HEK293 (cell line): ENCODE measurements around the gene FTO.

Experiments used
- CTCF ChIA-PET: fragments of 350-600 bp; formaldehyde crosslinking; extraction: SDS; loops from one replicate; lab custom pipeline; 2021; ENCODE audit warnings: antibody characterized with exemption; lab: Yijun Ruan, JAX
- POLR2A ChIA-PET: fragments of 300-600 bp; formaldehyde crosslinking; extraction: SDS; loops from one replicate; lab custom pipeline; 2020; ENCODE audit warnings: antibody characterized with exemption, inconsistent platforms; lab: Yijun Ruan, JAX
- H3K27ac ChIP-seq: fragments of 200-500 bp; sonication (Bioruptor generic); 2 replicates; pipeline ENCODE4 v1.5.1; 2014; ENCODE audit warnings: low read depth, low read length, control low read depth, inconsistent platforms; ENCODE audit errors: extremely low read depth
- H3K36me3 ChIP-seq, 2 experiments: fragments of 200-500 bp in 1 of 2; sonication (Bioruptor generic) in 1 of 2; 1 replicate in 1 of 2; 2 replicates in 1 of 2; pipeline ENCODE4 v1.5.1; 2014 to 2017; ENCODE audit warnings: inconsistent platforms in 2 of 2, low read length in 2 of 2; ENCODE audit not compliant: control insufficient read depth in 2 of 2, insufficient read depth in 1 of 2
- H3K4me1 ChIP-seq: fragments of 200-500 bp; sonication (Bioruptor generic); 2 replicates; pipeline ENCODE4 v1.5.1; 2014; ENCODE audit warnings: mild to moderate bottlenecking, low read length, inconsistent platforms; ENCODE audit not compliant: control insufficient read depth, insufficient read depth
- H3K4me3 ChIP-seq: 2 replicates; pipeline ENCODE4 v1.5.1; 2011; ENCODE audit warnings: low read depth, mild to moderate bottlenecking, control low read depth, low read length, moderate library complexity
- H3K9me3 ChIP-seq: fragments of 200-500 bp; sonication (Bioruptor generic); 2 replicates; pipeline ENCODE4 v1.5.1; 2014; ENCODE audit warnings: low read depth, low read length, inconsistent platforms; ENCODE audit not compliant: control insufficient read depth, insufficient read depth
- FEZF1 ChIP-seq: fragments of 450-650 bp; formaldehyde crosslinking; IDR thresholded peaks from 2 replicates; pipeline ENCODE4 v1.5.1; 2016; ENCODE audit warnings: missing biosample characterization, missing genetic modification characterization
- GLIS1 ChIP-seq: fragments of 450-650 bp; formaldehyde crosslinking; IDR thresholded peaks from 2 replicates; pipeline ENCODE4 v1.5.1; 2016; ENCODE audit warnings: missing biosample characterization, missing genetic modification characterization
- OSR2 ChIP-seq: fragments of 450-650 bp; formaldehyde crosslinking; IDR thresholded peaks from 2 replicates; pipeline ENCODE4 v1.5.1; 2016; ENCODE audit warnings: missing biosample characterization, missing genetic modification characterization
- PRDM10 ChIP-seq: fragments of 450-650 bp; formaldehyde crosslinking; IDR thresholded peaks from 2 replicates; pipeline ENCODE4 v1.5.1; 2016; ENCODE audit warnings: missing biosample characterization, missing genetic modification characterization
- ZFP37 ChIP-seq: fragments of 450-650 bp; formaldehyde crosslinking; IDR thresholded peaks from 2 replicates; pipeline ENCODE4 v1.5.1; 2016; ENCODE audit warnings: missing biosample characterization, missing genetic modification characterization
- ZNF10 ChIP-seq: fragments of 450-650 bp; formaldehyde crosslinking; IDR thresholded peaks from 2 replicates; pipeline ENCODE4 v1.5.1; 2017; ENCODE audit warnings: missing biosample characterization, missing genetic modification characterization
- ZNF132 ChIP-seq: fragments of 450-650 bp; formaldehyde crosslinking; IDR thresholded peaks from 2 replicates; pipeline ENCODE4 v1.5.1; 2017; ENCODE audit warnings: missing biosample characterization, missing genetic modification characterization, borderline replicate concordance
- ZNF155 ChIP-seq: fragments of 450-650 bp; formaldehyde crosslinking; IDR thresholded peaks from 2 replicates; pipeline ENCODE4 v1.5.1; 2016; ENCODE audit warnings: missing biosample characterization, missing genetic modification characterization
- ZNF174 ChIP-seq: fragments of 450-650 bp; formaldehyde crosslinking; IDR thresholded peaks from 2 replicates; pipeline ENCODE4 v1.5.0; 2017; ENCODE audit warnings: missing biosample characterization, mild to moderate bottlenecking, missing genetic modification characterization
- ZNF223 ChIP-seq: fragments of 450-650 bp; formaldehyde crosslinking; IDR thresholded peaks from 2 replicates; pipeline ENCODE4 v1.5.1; 2016; ENCODE audit warnings: missing biosample characterization, missing genetic modification characterization
- ZNF23 ChIP-seq: fragments of 450-650 bp; formaldehyde crosslinking; IDR thresholded peaks from 2 replicates; pipeline ENCODE4 v1.5.1; 2016; ENCODE audit warnings: missing biosample characterization, missing genetic modification characterization, borderline replicate concordance
- ZNF335 ChIP-seq: fragments of 450-650 bp; formaldehyde crosslinking; conservative IDR thresholded peaks from 2 replicates; pipeline ENCODE4 v1.5.1; 2016; ENCODE audit warnings: missing biosample characterization, missing genetic modification characterization
- ZNF341 ChIP-seq: fragments of 450-650 bp; formaldehyde crosslinking; IDR thresholded peaks from 2 replicates; pipeline ENCODE4; 2016; ENCODE audit warnings: low read depth, missing biosample characterization, missing genetic modification characterization
- ZNF76 ChIP-seq: fragments of 450-650 bp; formaldehyde crosslinking; IDR thresholded peaks from 2 replicates; pipeline ENCODE4; 2016; ENCODE audit warnings: low read depth, missing biosample characterization, missing genetic modification characterization, borderline replicate concordance
- ZNF843 ChIP-seq: fragments of 450-650 bp; formaldehyde crosslinking; IDR thresholded peaks from 2 replicates; pipeline ENCODE4 v1.5.1; 2016; ENCODE audit warnings: missing biosample characterization, missing genetic modification characterization

FTO gene

GRCh38 chr16:54040480-54040879 lies 336.5 kb downstream of the FTO start (continued):
- no peak for TF ChIP-seq ZNF174 (tag by site-specific recombination)
- TF ChIP-seq ZNF223 (tag by site-specific recombination) = no peak
- no peak for TF ChIP-seq ZNF843 (tag by site-specific recombination)

- Histone ChIP-seq H3K4me3 (no peak overlapping the region), H3K27ac (no peak overlapping the region), H3K36me3 (no peaks in the 10 kb centered on the region), H3K9me3 (no peaks in the 10 kb centered on the region), H3K4me1 (no peaks in the 10 kb centered on the region)
- CTCF ChIA-PET = interaction anchor here (0.9 kb wide), 1 partner anchor 10 kb away, joined by 3 read pairs; no protein-coding TSS in a partner anchor
- TF ChIP-seq ZNF10 (no peak), ZNF155 (tag by site-specific recombination) (no peak)
- POLR2A ChIA-PET = no interaction called here
Observed at GRCh38 chr16:54040975-54041374, 337.0 kb downstream of the FTO start.

- Histone ChIP-seq H3K27ac (no peak overlapping the region), H3K4me1 (peaks cover 21% of the 10 kb centered on the region), H3K36me3 (no peaks in the 10 kb centered on the region), H3K9me3 (no peaks in the 10 kb centered on the region), H3K4me3 (no peak overlapping the region)
- CTCF ChIA-PET = no interaction called here
- POLR2A ChIA-PET = interaction anchor here (0.6 to 0.7 kb wide), 2 partner anchors 61 to 890 kb away, joined by 3 to 5 read pairs; no protein-coding TSS in a partner anchor
- peak; percentile 39 for TF ChIP-seq ZNF335 (tag by site-specific recombination)
- TF ChIP-seq ZNF23 (tag by site-specific recombination) = no peak
- peak; percentile 71 for TF ChIP-seq OSR2 (tag by site-specific recombination)
- no peak for TF ChIP-seq ZNF174 (tag by site-specific recombination)
- no peak for TF ChIP-seq PRDM10
- peak; percentile 26; the same call in 1 of the 2 replicates for TF ChIP-seq FEZF1
- no peak for TF ChIP-seq ZFP37 (tag by site-specific recombination)
Observed at GRCh38 chr16:54048586-54049495, 344.9 kb downstream of the FTO start.

- ChIA-PET POLR2A (no interaction called here), CTCF (interaction anchor here (0.5 kb wide), 1 partner anchor 158 kb away, joined by 3 read pairs; no protein-coding TSS in a partner anchor)
- Histone ChIP-seq H3K27ac (peak overlapping the region; percentile 33; the same call in 1 of the 2 replicates), H3K4me3 (no peak overlapping the region), H3K4me1 (peaks cover 21% of the 10 kb centered on the region), H3K36me3 (no peaks in the 10 kb centered on the region), H3K9me3 (no peaks in the 10 kb centered on the region)
- peak; percentile 14; the same call in 1 of the 2 replicates for TF ChIP-seq ZNF341 (tag by site-specific recombination)
- TF ChIP-seq OSR2 (tag by site-specific recombination) = peak; percentile 42; the same call in 1 of the 2 replicates
- TF ChIP-seq ZNF76 = no peak
- TF ChIP-seq ZNF132 (tag by site-specific recombination) = no peak
- peak; percentile 31; the same call in 1 of the 2 replicates for TF ChIP-seq ZNF335 (tag by site-specific recombination)
- TF ChIP-seq GLIS1 = peak; percentile 65
Observed at GRCh38 chr16:54049591-54050458, 345.9 kb downstream of the FTO start.
